Measurements from ENCODE around the gene PAX7.

PAX7 gene

DNA sequence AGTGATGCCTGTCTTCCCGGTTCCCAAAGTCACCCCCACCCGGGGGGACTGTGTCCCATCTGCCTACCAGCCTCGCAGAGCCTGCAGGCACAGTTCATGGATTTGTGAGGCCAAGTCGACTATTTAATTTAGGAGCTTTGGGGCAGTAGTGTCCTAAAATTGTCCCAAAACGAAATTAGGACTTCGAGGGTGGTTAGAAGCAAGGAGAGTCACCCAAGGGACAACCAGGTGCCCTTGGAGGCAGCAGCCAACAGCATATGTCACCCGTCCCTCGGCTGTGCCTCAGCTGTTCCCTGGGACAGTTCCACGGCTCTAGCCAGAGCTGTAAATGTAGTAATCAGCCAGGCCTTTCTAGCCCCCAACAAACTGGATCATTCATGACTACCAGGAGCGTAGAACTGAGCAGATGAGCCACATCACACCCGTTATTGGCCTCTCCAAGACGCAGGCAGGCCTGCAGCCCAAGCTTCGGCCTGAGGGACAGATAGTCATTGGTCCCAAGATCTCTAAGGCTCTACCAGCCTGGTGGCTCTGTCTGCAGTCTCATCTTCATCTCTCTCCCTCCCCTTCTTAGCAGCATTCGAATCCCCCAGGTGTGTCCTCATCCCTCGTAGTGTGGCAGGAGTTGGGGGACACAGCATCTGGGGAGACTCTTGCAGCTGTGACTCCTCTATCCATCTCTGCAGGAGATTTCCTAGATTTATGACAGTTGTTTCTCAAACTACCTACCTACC lies 2.9 kb downstream of the PAX7 start:
- no peak for TF ChIP-seq CTCF (conservative IDR thresholded peaks at IDR 0.05; ENCODE audit: low read depth, low read length)
- H3K4me3 ChIP-seq (ENCODE audit: low read depth, low read length), result no peak overlapping the region
- no peak for DNase-seq (ENCODE audit: low read depth)

- no peak for DNase-seq (ENCODE audit: low read depth)
- H3K4me3 ChIP-seq (ENCODE audit: low read depth, low read length), result no peak overlapping the region
- TF ChIP-seq CTCF (conservative IDR thresholded peaks at IDR 0.05; ENCODE audit: low read depth, low read length), result no peak
Observed at GRCh38 chr1:18634276-18634675, 3.6 kb downstream of the PAX7 start.

GRCh38 chr1:18635070-18635577 lies 4.5 kb downstream of the PAX7 start:
- TF ChIP-seq CTCF (conservative IDR thresholded peaks at IDR 0.05; ENCODE audit: low read depth, low read length), result no peak
- no peak for DNase-seq (ENCODE audit: low read depth)
- H3K4me3 ChIP-seq (ENCODE audit: low read depth, low read length), result no peak overlapping the region

GRCh38 chr1:18635891-18636595 lies 5.4 kb downstream of the PAX7 start:
- H3K4me3 ChIP-seq (ENCODE audit: low read depth, low read length), result no peak overlapping the region
- no peak for DNase-seq (ENCODE audit: low read depth)
- TF ChIP-seq CTCF (conservative IDR thresholded peaks at IDR 0.05; ENCODE audit: low read depth, low read length), result no peak

DNA sequence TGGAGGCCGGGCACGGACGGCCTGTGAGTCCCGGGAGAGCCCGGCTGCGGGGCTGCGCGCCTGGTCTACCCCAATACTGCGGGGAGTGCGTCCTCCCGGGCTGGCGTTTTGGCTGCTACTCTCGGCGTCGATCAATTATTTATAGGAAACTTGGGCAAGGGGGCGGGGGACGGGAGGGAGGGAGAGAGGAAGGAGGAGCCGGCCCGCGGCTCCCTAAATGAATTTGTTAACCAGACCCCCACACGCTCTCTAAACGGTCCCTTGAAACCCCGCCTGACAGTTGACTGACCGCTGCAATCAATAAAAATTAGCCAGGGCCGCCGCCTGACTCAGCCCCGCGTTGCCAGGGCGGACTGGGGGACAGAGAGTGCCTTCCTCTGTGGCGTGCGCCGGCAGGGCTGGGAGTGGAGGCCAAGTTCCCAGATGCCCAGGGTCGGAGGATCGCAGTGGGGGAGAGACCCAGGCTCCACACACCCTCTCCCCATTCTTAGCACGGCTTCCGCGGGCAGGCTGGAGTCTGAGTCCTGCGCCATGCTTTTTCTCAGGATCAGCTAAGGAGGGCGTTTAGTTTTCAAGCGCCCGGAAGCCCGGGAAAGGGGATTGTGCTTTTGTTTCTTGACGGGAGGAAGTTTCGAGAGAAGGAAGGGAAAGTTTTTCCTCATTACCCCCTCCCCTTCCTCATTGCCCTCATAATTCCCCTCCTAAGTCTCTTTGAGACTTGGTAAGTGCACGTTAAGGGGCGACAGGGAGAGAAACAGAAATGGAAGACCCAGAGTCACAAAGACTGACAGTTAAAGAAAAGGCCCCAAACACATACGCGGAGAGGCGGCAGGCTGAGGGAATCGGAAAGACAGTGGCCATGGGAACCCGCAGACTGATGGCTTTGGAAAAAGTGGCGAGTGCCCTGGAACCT lies 6.2 kb downstream of the PAX7 start:
- DNase-seq (ENCODE audit: low read depth), result no peak
- TF ChIP-seq CTCF (conservative IDR thresholded peaks at IDR 0.05; ENCODE audit: low read depth, low read length), result no peak
- no peak overlapping the region for H3K4me3 ChIP-seq (ENCODE audit: low read depth, low read length)

GRCh38 chr1:18637511-18637960 lies 6.9 kb downstream of the PAX7 start:
- DNase-seq (ENCODE audit: low read depth), result no peak
- no peak for TF ChIP-seq CTCF (conservative IDR thresholded peaks at IDR 0.05; ENCODE audit: low read depth, low read length)

More at GRCh38 chr1:18637511-18637960, 6.9 kb downstream of the PAX7 start:
- H3K4me3 ChIP-seq (ENCODE audit: low read depth, low read length), result no peak overlapping the region

All from choroid plexus epithelial cell (primary cell).